AG04450 (cell line): Measurements from ENCODE around the gene ZDHHC1. TPM values are rescaled to one million over a fixed set of nuclear protein-coding genes. Genes with fewer than 3 reads are reported as not detected.

Source experiments
- CTCF ChIA-PET: fragments of 300-600, 350-600 bp; formaldehyde crosslinking; extraction: SDS; loops from one replicate; lab custom pipeline; 2022; ENCODE audit warnings: antibody characterized with exemption, inconsistent platforms; lab: Charles Lee
- POLR2A ChIA-PET: fragments of 350-600 bp; formaldehyde crosslinking; extraction: SDS; loops from one replicate; lab custom pipeline; 2021; ENCODE audit warnings: antibody characterized with exemption, inconsistent platforms; lab: Yijun Ruan, JAX
- DNase-seq: peaks from one replicate; pipeline ENCODE4 v3.0.0-alpha.2; 2011; ENCODE audit warnings: low read depth, low spot score
- H3K27ac ChIP-seq: one replicate; pipeline ENCODE4 v1.5.1; 2012; ENCODE audit warnings: low read depth, low read length, control low read depth
- H3K27me3 ChIP-seq: one replicate; pipeline ENCODE4 v1.6.0; 2012; ENCODE audit warnings: low read length; ENCODE audit not compliant: control insufficient read depth, insufficient read depth
- H3K4me3 ChIP-seq: 2 replicates; pipeline ENCODE4 v1.5.1; 2011; ENCODE audit warnings: mild to moderate bottlenecking, low read depth, low read length, control low read depth
- H3K9me3 ChIP-seq: 2 replicates; pipeline ENCODE4 v1.5.1; 2012; ENCODE audit warnings: low read length; ENCODE audit not compliant: control insufficient read depth, insufficient read depth
- polyA plus RNA-seq: library from polyadenylated mRNA; depleted of rRNA; stranded (reverse); fragments of >200 nt; gene quantifications from 2 replicates; pipeline ENCODE4 v1.2.3, GENCODE V29; 2011
- TF ChIP-seq, protein P1 (sequence below): IDR thresholded peaks from 2 replicates; pipeline ENCODE4 v1.5.1; 2011; ENCODE audit warnings: low read depth, low read length, control low read depth, inconsistent platforms

ZDHHC1 gene
- polyA plus RNA-seq, 1 experiment, result 1.9 TPM

GRCh38 chr16:67445913-67446907 is 29.9 kb upstream of the ZDHHC1 start:
- Histone ChIP-seq H3K27ac (no peak overlapping the region), H3K27me3 (no peaks in the 10 kb centered on the region), H3K4me3 (no peak overlapping the region), H3K9me3 (no peaks in the 10 kb centered on the region; the same call in 1 of the 2 replicates)
- TF ChIP-seq, protein P1, sequence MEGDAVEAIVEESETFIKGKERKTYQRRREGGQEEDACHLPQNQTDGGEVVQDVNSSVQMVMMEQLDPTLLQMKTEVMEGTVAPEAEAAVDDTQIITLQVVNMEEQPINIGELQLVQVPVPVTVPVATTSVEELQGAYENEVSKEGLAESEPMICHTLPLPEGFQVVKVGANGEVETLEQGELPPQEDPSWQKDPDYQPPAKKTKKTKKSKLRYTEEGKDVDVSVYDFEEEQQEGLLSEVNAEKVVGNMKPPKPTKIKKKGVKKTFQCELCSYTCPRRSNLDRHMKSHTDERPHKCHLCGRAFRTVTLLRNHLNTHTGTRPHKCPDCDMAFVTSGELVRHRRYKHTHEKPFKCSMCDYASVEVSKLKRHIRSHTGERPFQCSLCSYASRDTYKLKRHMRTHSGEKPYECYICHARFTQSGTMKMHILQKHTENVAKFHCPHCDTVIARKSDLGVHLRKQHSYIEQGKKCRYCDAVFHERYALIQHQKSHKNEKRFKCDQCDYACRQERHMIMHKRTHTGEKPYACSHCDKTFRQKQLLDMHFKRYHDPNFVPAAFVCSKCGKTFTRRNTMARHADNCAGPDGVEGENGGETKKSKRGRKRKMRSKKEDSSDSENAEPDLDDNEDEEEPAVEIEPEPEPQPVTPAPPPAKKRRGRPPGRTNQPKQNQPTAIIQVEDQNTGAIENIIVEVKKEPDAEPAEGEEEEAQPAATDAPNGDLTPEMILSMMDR, result no peak
- DNase-seq, result no peak
- ChIA-PET CTCF (interaction anchor here (0.7 to 3.5 kb wide), 11 partner anchors 9 to 114 kb away, joined by 3 to 14 read pairs (median 4); no protein-coding TSS in a partner anchor), POLR2A (interaction anchor here (0.8 to 1.4 kb wide), 3 partner anchors 11 to 199 kb away, joined by 3 to 8 read pairs (median 3); partner anchors contain the start of gene FHOD1)

DNA sequence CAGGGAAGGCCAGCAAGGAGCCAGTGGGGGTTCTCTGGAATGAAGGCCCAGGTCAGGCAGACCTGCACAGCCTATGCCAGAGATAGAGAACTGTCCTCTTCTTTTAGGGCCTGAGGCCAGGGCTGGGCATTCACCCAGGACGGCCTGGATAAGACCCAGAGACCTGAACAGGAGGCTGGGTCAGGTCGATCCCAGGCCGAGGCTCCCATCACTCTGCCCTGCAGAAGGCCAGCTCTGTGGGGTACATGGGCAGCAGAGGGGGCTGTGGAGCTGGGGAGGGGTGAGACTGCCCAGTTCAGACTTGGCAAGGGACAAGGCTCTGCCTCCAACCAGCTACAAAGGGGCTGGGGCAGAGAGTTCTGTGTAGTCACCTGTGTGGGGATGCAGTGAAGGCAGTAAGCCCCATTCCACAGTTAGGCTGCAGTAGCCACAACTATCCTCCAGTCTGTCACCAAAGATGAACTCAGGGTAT is 29.2 kb upstream of the ZDHHC1 start:
- DNase-seq, result no peak
- H3K9me3 ChIP-seq, result no peaks in the 10 kb centered on the region; the same call in 1 of the 2 replicates
- CTCF ChIA-PET, result interaction anchor here (0.5 to 3.5 kb wide), 8 partner anchors 8 to 46 kb away, joined by 3 to 14 read pairs (median 4); partner anchors contain the start of gene HSD11B2
- no peaks in the 10 kb centered on the region for H3K27me3 ChIP-seq
- no peak overlapping the region for H3K4me3 ChIP-seq
- no peak overlapping the region for H3K27ac ChIP-seq
- POLR2A ChIA-PET, result interaction anchor here (1.2 kb wide), 1 partner anchor 17 kb away, joined by 3 read pairs; no protein-coding TSS in a partner anchor
- TF ChIP-seq, protein P1, result 0 out of 2 replicates have a peak, but pooled peaks have one; percentile 1

DNA sequence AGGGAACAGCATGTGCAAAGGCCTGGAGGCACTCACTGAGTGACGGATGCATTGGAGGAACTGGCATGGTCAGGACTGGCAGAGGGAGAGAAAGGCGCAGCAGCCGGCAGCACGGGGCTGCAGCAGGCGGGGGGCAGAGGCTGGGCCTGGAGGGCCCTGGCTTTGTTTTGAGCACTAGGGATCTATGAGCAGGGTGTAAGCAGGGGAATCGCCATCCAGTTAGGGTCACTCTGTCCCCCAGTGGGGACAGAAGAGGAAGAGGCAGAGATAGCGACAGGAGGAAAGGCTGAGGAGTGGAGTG is 28.8 kb upstream of the ZDHHC1 start:
- Histone ChIP-seq H3K27me3 (no peaks in the 10 kb centered on the region), H3K27ac (no peak overlapping the region), H3K4me3 (no peak overlapping the region), H3K9me3 (no peaks in the 10 kb centered on the region; the same call in 1 of the 2 replicates)
- DNase-seq, result no peak
- ChIA-PET CTCF (interaction anchor here (0.5 to 1.9 kb wide), 4 partner anchors 7 to 20 kb away, joined by 3 to 7 read pairs (median 4); partner anchors contain the start of gene HSD11B2), POLR2A (no interaction called here)
- TF ChIP-seq, protein P1, result no peak

DNA sequence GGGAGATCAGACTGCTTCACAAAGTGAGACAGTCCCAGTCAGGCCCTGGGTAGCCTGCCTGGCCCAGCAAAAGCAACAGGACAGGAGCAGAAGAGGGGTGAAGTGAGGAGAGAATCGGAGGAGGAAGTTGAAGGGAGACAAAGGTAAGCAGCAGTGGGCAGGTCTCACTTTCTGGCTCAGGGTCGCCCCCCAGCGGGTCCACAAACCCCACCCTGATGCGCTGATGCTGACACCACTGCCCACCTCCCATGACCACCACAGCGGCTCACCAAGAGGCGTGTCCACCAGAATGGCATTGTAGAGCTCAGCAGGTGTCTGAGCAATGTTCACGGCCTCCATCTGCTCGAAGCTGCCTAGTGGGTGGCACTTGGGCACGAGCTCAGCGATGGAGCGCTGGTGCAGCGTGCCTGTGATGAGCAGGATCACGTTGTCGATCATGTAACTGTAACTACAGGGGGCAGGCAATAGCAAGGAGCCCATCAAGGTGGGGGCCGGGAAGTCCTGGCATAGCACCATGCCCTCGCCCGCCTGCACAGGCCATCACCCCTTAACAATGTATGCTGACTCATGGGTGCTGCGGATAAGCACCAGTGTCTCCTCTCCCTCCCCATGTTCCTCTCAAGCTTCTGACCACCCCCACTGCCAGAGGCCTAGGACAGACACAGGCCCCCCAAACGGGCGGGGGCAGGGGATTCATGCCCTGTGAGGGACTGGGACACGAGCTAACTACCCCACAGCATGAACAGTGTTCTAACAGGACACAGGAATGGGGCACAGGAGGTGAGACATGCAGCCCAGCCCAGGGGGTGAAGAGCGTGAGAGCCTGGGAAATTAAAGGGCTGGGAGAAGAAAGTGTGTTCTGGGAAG is 28.2 kb upstream of the ZDHHC1 start:
- Histone ChIP-seq H3K27ac (no peak overlapping the region), H3K9me3 (no peaks in the 10 kb centered on the region; the same call in 1 of the 2 replicates), H3K27me3 (no peaks in the 10 kb centered on the region), H3K4me3 (no peak overlapping the region)
- TF ChIP-seq, protein P1, result no peak
- ChIA-PET POLR2A (no interaction called here), CTCF (interaction anchor here (2.1 to 5.1 kb wide), 2 partner anchors 17 to 37 kb away, joined by 5 to 29 read pairs; partner anchors contain the start of gene ATP6V0D1)
- no peak for DNase-seq
